GM12865 (cell line): ENCODE results near the gene ABCD4.
"Not testable (repeated sequence)": the region's sequence is repeated elsewhere in the genome, so short reads cannot be mapped to it uniquely, and the experiment has no call there.

ENCODE experiments used
- DNase-seq: peaks from one replicate; pipeline ENCODE4 v3.0.0; 2010; ENCODE audit warnings: low read depth
- H3K4me3 ChIP-seq: 2 replicates; pipeline ENCODE4 v1.5.1; 2011; ENCODE audit warnings: mild to moderate bottlenecking, low read depth, low read length, control low read depth
- TF ChIP-seq, protein P1 (sequence below): IDR thresholded peaks from 2 replicates; pipeline ENCODE4 v1.5.1; 2011; ENCODE audit warnings: low read length, control low read depth, low read depth, inconsistent platforms; ENCODE audit not compliant: insufficient read depth; ENCODE audit errors: missing control alignments

The ABCD4 gene

DNA sequence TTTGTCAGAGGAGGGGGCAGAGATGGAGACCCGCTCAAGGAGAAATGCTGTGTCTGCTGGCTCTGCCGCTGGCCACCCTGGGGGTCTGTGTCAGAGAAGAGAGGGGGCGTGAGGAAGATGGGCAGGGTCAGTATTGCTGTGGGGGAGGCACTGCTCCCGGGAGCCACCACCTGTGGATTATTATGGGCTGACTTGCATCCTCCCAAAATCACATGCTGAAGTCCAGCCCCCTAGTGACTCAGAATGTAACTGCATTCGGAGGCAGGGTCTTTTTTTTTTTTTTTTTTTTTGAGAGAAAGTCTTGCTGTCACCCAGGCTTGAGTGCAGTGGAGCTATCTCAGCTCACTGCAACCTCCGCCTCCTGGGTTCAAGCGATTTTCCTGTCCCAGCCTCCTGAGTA lies 12.3 kb downstream of the ABCD4 start:
- DNase-seq, result peak; percentile 46
- TF ChIP-seq, protein P1, sequence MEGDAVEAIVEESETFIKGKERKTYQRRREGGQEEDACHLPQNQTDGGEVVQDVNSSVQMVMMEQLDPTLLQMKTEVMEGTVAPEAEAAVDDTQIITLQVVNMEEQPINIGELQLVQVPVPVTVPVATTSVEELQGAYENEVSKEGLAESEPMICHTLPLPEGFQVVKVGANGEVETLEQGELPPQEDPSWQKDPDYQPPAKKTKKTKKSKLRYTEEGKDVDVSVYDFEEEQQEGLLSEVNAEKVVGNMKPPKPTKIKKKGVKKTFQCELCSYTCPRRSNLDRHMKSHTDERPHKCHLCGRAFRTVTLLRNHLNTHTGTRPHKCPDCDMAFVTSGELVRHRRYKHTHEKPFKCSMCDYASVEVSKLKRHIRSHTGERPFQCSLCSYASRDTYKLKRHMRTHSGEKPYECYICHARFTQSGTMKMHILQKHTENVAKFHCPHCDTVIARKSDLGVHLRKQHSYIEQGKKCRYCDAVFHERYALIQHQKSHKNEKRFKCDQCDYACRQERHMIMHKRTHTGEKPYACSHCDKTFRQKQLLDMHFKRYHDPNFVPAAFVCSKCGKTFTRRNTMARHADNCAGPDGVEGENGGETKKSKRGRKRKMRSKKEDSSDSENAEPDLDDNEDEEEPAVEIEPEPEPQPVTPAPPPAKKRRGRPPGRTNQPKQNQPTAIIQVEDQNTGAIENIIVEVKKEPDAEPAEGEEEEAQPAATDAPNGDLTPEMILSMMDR, result peak; percentile 34
- H3K4me3 ChIP-seq, result no peak overlapping the region

DNA sequence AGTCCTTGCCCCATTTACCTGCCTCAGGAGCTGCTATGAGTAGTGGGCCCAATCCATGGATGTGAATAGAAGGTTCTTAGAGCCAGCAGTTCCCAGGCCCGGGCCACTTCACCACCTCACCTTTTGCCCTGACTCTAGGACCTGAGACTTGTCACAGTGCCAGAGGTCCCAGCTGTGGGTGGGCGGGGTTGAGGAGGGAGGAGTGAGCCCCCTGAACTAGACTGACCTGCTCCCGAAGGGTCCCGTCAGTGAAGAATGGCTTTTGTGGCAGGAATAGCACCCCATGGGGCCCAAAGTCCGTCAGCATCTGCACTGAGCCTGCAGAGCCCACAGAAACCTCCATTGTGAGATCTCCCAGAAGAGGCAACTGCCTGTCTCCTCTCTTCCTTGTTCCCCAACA lies 12.9 kb downstream of the ABCD4 start:
- TF ChIP-seq, protein P1, result no peak
- no peak for DNase-seq
- H3K4me3 ChIP-seq, result no peak overlapping the region

DNA sequence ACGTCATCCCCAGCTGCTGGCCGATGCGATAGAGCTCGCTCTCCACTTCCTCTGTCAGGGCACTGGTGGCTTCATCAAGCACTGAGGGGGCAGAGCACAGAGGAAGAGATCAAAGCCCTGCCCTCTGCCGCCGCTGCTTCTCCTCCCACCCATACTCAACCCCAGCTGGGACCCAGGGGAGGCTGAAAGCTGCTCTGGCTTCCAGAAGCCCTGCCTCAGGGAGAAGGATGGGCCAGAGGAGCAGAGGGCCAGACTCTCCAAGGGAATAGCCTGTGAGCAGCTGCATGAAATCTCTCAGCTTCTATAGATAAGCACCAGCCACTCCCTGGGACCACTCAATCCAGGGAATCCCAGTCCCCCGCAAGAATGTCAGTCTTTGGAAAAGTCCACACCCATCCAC lies 16.0 kb downstream of the ABCD4 start:
- no peak for DNase-seq
- TF ChIP-seq, protein P1, result no peak
- H3K4me3 ChIP-seq, result no peak overlapping the region

- TF ChIP-seq, protein P1, result no peak
- no peak overlapping the region for H3K4me3 ChIP-seq
- DNase-seq, result no peak
Measured at GRCh38 chr14:74281069-74281468, 21.7 kb downstream of the ABCD4 start.

- no peak for DNase-seq
- H3K4me3 ChIP-seq, result no peak overlapping the region
- TF ChIP-seq, protein P1, result no peak
Measured at GRCh38 chr14:74278080-74278479, 24.7 kb downstream of the ABCD4 start.

DNA sequence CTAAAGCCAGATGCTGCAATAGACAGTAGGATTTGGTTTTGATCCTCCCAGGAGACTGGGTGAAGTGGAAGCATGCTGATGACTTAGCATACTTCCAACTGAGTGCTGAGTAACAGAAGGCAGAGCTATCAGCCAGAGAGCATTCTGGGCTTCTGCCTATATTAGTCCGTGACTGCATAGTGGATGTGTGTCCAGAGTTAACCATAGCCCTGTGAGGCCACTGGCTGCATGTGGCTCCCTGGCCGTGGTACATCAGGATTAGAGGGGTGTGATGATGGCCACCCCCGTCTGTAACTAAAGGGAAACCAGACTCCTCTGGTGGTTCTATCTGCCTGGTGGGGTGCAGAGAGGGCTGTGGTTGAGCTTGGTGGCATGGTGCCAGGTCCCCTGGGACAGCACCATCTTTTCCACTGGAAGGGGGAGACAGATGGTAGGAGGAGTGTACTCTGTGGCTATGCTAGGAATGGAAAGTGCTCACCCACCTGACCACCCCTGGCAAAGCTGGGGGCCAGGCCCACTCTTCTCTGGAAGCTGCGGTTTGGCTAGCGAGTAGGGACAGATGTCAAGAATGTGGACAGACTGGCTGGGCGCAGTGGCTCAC lies 27.4 kb downstream of the ABCD4 start:
- H3K4me3 ChIP-seq, result no peak overlapping the region
- TF ChIP-seq, protein P1, result no peak
- DNase-seq, result no peak

DNA sequence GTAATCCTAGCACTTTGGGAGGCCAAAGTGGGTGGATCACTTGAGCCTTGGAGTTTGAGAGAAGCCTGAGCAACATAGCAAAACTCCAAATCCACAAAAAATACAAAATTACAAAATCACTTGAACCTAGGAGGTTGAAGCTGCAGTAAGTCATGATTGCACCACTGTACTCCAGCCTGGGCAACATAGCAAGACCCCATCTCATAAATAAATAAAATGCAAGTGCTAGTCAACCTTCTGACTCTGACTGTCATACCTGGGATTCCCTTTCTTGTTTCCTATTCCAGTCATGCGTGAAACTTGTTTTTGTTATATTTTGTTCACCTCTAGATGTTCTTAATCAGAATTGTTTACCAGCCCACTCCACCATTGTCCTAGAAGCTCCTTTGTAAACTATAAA lies 31.4 kb downstream of the ABCD4 start:
- no peak for DNase-seq
- no peak overlapping the region for H3K4me3 ChIP-seq
- TF ChIP-seq, protein P1, result no peak

DNA sequence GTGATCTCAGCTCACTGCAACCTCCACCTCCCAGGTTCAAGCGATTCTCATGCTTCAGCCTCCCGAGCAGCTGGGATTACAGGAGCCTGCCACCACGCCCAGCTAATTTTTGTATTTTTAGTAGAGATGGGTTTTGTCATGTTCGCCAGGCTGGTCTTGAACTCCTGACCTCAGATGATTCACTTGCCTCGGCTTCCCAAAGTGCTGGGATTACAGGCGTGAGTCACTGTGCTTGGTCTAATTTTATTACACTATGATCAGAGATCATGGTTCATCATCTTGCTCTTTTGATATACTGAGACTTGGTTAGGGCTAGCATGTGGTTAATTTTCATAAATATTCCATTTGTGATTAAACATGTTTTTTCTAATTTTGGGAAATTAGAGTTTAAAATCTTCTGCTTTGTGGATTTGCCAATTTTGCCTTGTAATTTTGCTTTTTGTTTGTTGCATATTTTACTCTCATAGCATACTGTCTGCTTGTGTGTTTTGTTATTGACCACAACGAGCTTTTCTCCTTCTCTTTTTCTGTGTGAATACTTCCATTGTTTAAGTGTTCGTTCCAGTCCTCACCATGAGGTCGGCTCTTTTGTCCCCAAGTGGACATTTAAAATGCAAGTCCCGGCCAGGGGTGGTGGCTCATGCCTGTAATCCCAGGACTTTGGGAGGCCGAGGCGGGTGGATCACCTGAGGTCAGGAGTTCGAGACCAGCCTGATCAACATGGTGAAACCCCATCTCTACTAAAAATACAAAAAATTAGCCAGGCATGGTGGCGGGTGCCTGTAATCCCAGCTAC lies 32.2 kb downstream of the ABCD4 start:
- DNase-seq, H3K4me3 ChIP-seq: not testable (repeated sequence)
